Measurements from ENCODE around the gene RTN4IP1. TPM values are rescaled to one million over a fixed set of nuclear protein-coding genes. Genes with fewer than 3 reads are reported as not detected.

The RTN4IP1 gene
- polyA plus RNA-seq, 1 of the 3 experiments (the other 2 are of a cell fraction), result 4.3 TPM

- no peak for TF ChIP-seq ZBTB33 (IDR thresholded peaks at IDR 0.05; ENCODE audit: borderline replicate concordance, low read depth)
- TF ChIP-seq MEF2A (IDR thresholded peaks at IDR 0.05; ENCODE audit: borderline replicate concordance, low read depth), result no peak
- TF ChIP-seq JUND (IDR thresholded peaks at IDR 0.05), result no peak
- TF ChIP-seq CTCF (IDR thresholded peaks at IDR 0.05), result no peak
- no peak for TF ChIP-seq MXI1 (IDR thresholded peaks at IDR 0.05; ENCODE audit: low read depth, low read length)
- TF ChIP-seq RCOR1 (IDR thresholded peaks at IDR 0.05; ENCODE audit: low read length), result no peak
- TF ChIP-seq SMC3 (IDR thresholded peaks at IDR 0.05; ENCODE audit: low read depth, low read length), result no peak
- TF ChIP-seq CHD2 (IDR thresholded peaks at IDR 0.05; ENCODE audit: low read length, partially characterized antibody), result no peak
Measured at GRCh38 chr6:106631346-106631745, 2.0 kb upstream of the RTN4IP1 start (continued).

- peaks cover 4 to 11% of the 10 kb centered on the region in 2 experiments; a peak in 3 of 4 replicates for H3K4me1 ChIP-seq (ENCODE audit: control insufficient read depth in 1 of 2, insufficient read depth in 2 of 2, low read depth in 1 of 2, low read length in 1 of 2)
- H3K9me2 ChIP-seq, result no peaks in the 10 kb centered on the region
- H3K36me3 ChIP-seq (replicated peaks in 1 of 2; ENCODE audit: control insufficient read depth in 1 of 2, insufficient read depth in 2 of 2, low read length in 1 of 2), result no peaks in the 10 kb centered on the region
- peaks cover 5% of the 10 kb centered on the region; the same call in 1 of the 2 replicates for H3K9me3 ChIP-seq
- no peak for DNase-seq
- H3K27me3 ChIP-seq (ENCODE audit: insufficient read depth), result no peaks in the 10 kb centered on the region
- peak overlapping the region; percentile 94 for H3K9ac ChIP-seq
- no peak overlapping the region for H3K27ac ChIP-seq (ENCODE audit: low read depth in 2 of 2, low read length in 1 of 2)
- POLR2A ChIA-PET, result no interaction called here
- H3K4me2 ChIP-seq, result peak overlapping the region; percentile 90
- TF ChIP-seq CTCF (IDR thresholded peaks at IDR 0.05) (no peak), MXI1 (IDR thresholded peaks at IDR 0.05; ENCODE audit: low read depth, low read length) (no peak), NFIC (IDR thresholded peaks at IDR 0.05; ENCODE audit: borderline replicate concordance) (no peak), RCOR1 (IDR thresholded peaks at IDR 0.05; ENCODE audit: low read length) (no peak)
- H3K79me2 ChIP-seq (ENCODE audit: insufficient read depth), result peaks cover 60% of the 10 kb centered on the region
- no peaks in the 10 kb centered on the region for H3F3A ChIP-seq (replicated peaks; ENCODE audit: insufficient read depth)
- peak overlapping the region; percentile 100 for H2AFZ ChIP-seq (ENCODE audit: low read depth)
- CTCF ChIA-PET, result interaction anchor here (1.3 to 1.5 kb wide), 2 partner anchors 349 to 367 kb away, joined by 3 to 6 read pairs; no protein-coding TSS in a partner anchor
- 78% methylated on average over 5 of the region's 5 CpGs for WGBS (ENCODE audit: low lambda C conversion rate)
- H4K20me1 ChIP-seq (ENCODE audit: insufficient read depth), result no peaks in the 10 kb centered on the region
- H3K4me3 ChIP-seq (ENCODE audit: low read depth in 2 of 2, low read length in 1 of 2), result peak overlapping the region; percentile 78 to 98
Measured at GRCh38 chr6:106630366-106630765, 1.1 kb upstream of the RTN4IP1 start.

Data from SK-N-SH (cell line).